Upper lobe of right lung (tissue), 1 donor: Measurements from ENCODE around the gene ARHGEF19. TPM values are rescaled to one million over a fixed set of nuclear protein-coding genes. Genes with fewer than 3 reads are reported as not detected.
"Not testable (repeated sequence)": the region's sequence is repeated elsewhere in the genome, so short reads cannot be mapped to it uniquely, and the experiment has no call there.

Experiments
- ATAC-seq: fragments of 200-7000 bp; cut with Tn5 transposase; one replicate; pipeline ENCODE4 v1.9.1; 2020; ENCODE audit warnings: mild to moderate bottlenecking, moderate library complexity
- DNase-seq: peaks from one replicate; pipeline ENCODE4 v3.0.0-alpha.2; 2020
- H3K27ac ChIP-seq: fragments of 200-600 bp; one replicate; pipeline ENCODE4 v1.8.0; 2022
- H3K27me3 ChIP-seq: fragments of 200-600 bp; one replicate; pipeline ENCODE4 v1.8.0; 2022; ENCODE audit warnings: mild to moderate bottlenecking
- H3K36me3 ChIP-seq: fragments of 200-600 bp; one replicate; pipeline ENCODE4 v1.8.0; 2022
- H3K4me1 ChIP-seq: fragments of 200-600 bp; one replicate; pipeline ENCODE4 v1.8.0; 2022
- H3K4me3 ChIP-seq: fragments of 200-600 bp; one replicate; pipeline ENCODE4 v1.8.0; 2022; ENCODE audit warnings: mild to moderate bottlenecking
- H3K9me3 ChIP-seq: fragments of 200-600 bp; one replicate; pipeline ENCODE4 v1.8.0; 2022
- intact Hi-C: fragments of 100-400 bp; cut with DNase I; formaldehyde crosslinking; loops from one replicate; pipeline ENCODE4 v1.11.0; 2022
- total RNA-seq: library from RNA; stranded (reverse); fragmentation: NEBNext Ultra II Directional; extraction: Animal tissue kit (Norgen Biotek cat#: 25700); gene quantifications from one replicate; pipeline ENCODE4 v1.2.1, GENCODE V29; 2021
- TF ChIP-seq, protein P1 (sequence below): fragments of 200-600 bp; IDR thresholded peaks from one replicate; pipeline ENCODE4 v1.8.0; 2022; ENCODE audit warnings: antibody characterized with exemption
- donor health status: DM: no; HTN: yes; CAD: no; lungs with severe emphysema.

ARHGEF19 gene
- total RNA-seq, 1 donor from 2014 or later = 11.9 TPM

DNA sequence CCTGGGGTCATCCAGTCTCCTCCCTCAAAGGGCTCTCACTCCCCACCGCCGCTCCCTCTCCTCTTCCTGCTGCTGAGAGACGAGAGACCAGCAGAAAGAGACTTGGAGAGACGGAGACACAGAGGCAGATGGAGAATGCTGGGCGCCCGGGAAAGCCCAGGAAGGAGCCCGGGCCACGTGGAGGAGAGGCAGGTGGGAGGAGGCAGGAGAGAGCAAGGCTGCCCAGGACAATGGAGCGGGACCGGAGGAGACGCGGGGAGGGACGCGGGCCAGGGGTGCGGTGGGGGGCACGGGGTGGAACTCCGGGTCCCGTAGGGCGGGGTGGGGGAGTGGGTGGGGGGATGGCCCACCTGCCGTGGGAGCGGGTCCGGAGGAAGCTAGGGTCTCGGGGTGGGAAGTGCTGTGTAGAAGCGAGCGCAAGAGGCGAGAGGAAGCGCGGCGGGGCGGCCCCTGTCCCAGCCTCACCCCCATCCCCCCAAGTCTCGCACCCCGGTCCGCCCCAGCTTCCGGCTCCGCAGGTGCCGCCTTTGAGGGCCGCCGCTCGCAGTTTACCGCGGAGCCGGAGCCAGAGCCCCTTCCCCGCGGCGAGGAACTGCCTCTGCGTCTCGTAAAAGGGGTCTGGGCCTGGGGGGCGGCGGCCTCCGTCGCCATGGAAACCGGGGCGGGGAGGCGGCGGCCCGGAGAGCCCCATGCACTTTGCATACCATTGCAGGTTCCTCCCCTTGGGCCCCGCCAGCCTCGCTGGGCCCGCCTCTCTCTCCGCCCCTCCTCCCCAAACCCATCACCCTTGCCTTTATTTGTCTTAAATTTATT, 44.9 kb downstream of the ARHGEF19 start:
- H3K27ac ChIP-seq = no peak overlapping the region
- ATAC-seq = peak; percentile 71
- H3K4me3 ChIP-seq = peak overlapping the region; percentile 44
- TF ChIP-seq, protein P1, sequence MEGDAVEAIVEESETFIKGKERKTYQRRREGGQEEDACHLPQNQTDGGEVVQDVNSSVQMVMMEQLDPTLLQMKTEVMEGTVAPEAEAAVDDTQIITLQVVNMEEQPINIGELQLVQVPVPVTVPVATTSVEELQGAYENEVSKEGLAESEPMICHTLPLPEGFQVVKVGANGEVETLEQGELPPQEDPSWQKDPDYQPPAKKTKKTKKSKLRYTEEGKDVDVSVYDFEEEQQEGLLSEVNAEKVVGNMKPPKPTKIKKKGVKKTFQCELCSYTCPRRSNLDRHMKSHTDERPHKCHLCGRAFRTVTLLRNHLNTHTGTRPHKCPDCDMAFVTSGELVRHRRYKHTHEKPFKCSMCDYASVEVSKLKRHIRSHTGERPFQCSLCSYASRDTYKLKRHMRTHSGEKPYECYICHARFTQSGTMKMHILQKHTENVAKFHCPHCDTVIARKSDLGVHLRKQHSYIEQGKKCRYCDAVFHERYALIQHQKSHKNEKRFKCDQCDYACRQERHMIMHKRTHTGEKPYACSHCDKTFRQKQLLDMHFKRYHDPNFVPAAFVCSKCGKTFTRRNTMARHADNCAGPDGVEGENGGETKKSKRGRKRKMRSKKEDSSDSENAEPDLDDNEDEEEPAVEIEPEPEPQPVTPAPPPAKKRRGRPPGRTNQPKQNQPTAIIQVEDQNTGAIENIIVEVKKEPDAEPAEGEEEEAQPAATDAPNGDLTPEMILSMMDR = no peak
- intact Hi-C loops = no loop called here
- peak; percentile 78 for DNase-seq
- H3K4me1 ChIP-seq = peaks cover 8% of the 10 kb centered on the region
- H3K9me3 ChIP-seq = no peaks in the 10 kb centered on the region
- no peaks in the 10 kb centered on the region for H3K36me3 ChIP-seq
- no peaks in the 10 kb centered on the region for H3K27me3 ChIP-seq

DNA sequence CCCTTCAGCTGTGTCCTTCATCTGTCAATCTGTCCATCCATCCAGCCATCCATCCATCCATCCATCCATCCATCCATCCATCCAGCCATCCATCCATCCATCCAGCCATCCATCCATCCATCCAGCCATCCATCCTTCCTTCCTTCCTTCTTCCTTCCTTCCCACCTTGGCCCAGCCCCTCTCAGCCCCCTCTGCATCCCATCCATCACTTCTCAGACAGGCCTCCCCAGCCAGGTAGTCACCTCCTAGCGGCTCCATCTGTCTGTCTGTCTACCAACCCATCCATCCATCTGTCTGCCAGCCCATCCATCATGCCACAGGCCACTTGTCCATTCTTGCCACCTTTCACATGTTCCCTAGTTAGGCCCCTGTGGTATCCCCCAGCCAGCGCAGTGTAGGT, 46.3 kb downstream of the ARHGEF19 start:
- Histone ChIP-seq H3K27ac (no peak overlapping the region), H3K27me3 (no peaks in the 10 kb centered on the region), H3K4me3 (no peak overlapping the region), H3K4me1 (peaks cover 8% of the 10 kb centered on the region), H3K9me3 (no peaks in the 10 kb centered on the region), H3K36me3 (no peaks in the 10 kb centered on the region)
- intact Hi-C loops = no loop called here
- no peak for ATAC-seq
- DNase-seq = no peak
- TF ChIP-seq, protein P1 = no peak

DNA sequence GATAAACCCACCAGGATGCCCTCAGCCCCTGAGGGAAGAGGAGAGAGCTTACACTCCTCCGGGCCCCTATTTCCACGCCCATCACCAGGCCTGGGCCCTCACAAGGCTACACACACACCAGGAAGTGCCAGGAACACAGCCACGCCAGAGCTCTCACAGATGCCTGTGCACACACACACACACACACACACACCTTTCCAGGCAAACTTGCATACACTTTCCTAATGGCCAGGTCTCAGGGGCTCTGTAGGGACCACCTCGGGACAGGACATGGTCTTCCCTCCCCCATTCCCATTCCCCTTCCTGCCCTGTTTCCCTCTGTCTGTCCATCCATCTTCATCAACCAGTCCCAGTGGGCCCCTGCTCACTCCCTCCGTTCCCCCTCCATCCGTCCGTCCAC, 46.9 kb downstream of the ARHGEF19 start:
- TF ChIP-seq, protein P1 = no peak
- ATAC-seq = peak; percentile 12

DNA sequence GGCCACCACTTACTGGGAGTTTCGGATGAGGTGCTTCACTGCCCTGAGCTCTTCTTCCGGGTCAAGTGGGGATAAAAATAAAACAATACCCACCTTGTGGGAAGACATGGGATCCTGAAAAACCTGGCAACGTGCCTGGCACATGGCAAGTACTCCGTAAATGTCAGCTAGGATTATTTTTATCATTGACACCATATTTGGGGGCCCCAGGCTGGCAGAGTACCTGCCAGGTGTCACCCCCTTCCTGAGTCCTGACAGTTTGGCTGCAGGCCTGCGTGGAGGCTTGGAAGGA, 47.4 kb downstream of the ARHGEF19 start:
- TF ChIP-seq, protein P1 = no peak
- intact Hi-C loops = no loop called here
- H3K9me3 ChIP-seq = no peaks in the 10 kb centered on the region
- DNase-seq (no peak), ATAC-seq (no peak)
- H3K27me3 ChIP-seq = no peaks in the 10 kb centered on the region
- no peak overlapping the region for H3K4me3 ChIP-seq
- H3K4me1 ChIP-seq = peaks cover 8% of the 10 kb centered on the region
- no peaks in the 10 kb centered on the region for H3K36me3 ChIP-seq
- no peak overlapping the region for H3K27ac ChIP-seq

More for the DNA sequence above, 46.9 kb downstream of the ARHGEF19 start:
- Histone ChIP-seq H3K9me3 (no peaks in the 10 kb centered on the region), H3K27me3 (no peaks in the 10 kb centered on the region), H3K27ac (no peak overlapping the region), H3K4me1 (peaks cover 8% of the 10 kb centered on the region), H3K4me3 (no peak overlapping the region), H3K36me3 (no peaks in the 10 kb centered on the region)
- no peak for DNase-seq
- intact Hi-C loops = no loop called here

DNA sequence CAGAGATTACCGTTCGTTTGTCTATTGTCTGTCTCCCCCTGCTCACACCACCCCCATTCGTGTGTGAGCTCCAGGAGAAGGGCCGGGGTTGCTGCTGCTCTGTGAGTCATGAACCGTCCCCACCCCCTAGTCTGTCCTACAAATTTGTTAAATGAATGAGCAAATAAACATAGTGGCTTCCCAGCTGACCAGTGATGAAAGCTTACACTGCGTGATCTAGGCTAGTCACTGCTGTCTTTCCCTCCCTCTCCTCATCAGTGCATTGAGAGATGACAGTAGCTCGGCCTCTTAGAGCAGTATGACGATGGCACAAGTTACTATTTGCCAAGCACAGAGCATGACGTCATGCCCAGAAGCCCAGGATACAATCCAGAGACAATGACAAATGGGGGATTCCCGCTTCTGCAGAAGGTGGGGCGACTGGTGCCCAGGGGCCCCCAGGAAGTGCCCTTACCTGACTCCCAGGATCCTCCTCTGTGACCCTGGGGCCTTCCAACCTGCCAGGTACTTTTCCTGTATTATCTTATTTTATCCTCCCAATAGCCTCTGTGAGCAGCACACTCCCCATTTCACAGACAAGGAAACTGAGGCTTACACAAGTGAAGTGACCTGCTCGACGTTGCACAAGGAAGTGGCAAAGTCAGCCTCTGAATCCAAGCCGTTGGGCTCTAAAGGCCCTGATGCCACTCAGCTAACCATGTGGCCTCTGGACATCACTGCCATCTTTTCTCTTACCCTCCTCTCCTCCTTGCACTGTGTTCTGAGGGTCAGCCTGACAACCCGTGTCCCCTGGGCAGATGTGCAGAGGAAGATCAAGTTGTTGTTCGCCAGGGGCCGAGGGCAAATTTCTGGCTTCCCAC, 48.0 kb downstream of the ARHGEF19 start:
- TF ChIP-seq, protein P1 = no peak
- peak; percentile 3 for ATAC-seq
- H3K4me1 ChIP-seq = peaks cover 8% of the 10 kb centered on the region
- no peaks in the 10 kb centered on the region for H3K9me3 ChIP-seq
- no peak overlapping the region for H3K27ac ChIP-seq
- no peaks in the 10 kb centered on the region for H3K27me3 ChIP-seq
- no peaks in the 10 kb centered on the region for H3K36me3 ChIP-seq
- intact Hi-C loops = no loop called here
- DNase-seq = no peak
- no peak overlapping the region for H3K4me3 ChIP-seq

DNA sequence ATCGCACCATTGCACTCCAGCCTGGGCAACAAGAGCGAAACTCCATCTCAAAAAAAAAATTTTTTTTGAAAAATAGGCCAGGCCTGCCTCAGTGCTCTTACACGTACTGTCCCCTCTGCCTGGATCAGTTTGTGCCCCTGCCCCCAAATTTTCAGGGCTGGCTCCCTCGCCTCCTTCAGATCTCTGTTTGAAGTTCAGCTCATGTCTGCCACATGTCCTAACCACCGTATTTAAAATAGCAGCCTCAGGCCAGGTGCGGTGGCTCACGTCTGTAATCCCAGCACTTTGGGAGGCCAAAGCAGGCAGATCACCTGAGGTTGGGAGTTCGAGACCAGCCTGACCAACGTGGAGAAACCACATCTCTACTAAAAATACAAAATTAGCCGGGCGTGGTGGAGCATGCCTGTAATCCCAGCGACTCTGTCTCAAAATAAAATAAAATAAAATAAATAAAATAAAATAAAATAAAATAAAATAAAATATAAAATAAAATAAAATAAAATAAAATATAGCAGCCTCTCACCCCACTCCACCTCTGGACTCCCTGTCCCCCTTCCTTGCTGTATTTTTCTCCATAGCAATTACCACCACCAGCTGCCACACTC, 48.7 kb downstream of the ARHGEF19 start:
- DNase-seq = not testable (repeated sequence)

More for the DNA sequence above, 48.7 kb downstream of the ARHGEF19 start:
- H3K36me3 ChIP-seq, ATAC-seq, H3K9me3 ChIP-seq, H3K4me3 ChIP-seq, intact Hi-C loops, H3K27me3 ChIP-seq, H3K27ac ChIP-seq, H3K4me1 ChIP-seq: not testable (repeated sequence)
